ENCODE data around the gene AUNIP.

The AUNIP gene

DNA sequence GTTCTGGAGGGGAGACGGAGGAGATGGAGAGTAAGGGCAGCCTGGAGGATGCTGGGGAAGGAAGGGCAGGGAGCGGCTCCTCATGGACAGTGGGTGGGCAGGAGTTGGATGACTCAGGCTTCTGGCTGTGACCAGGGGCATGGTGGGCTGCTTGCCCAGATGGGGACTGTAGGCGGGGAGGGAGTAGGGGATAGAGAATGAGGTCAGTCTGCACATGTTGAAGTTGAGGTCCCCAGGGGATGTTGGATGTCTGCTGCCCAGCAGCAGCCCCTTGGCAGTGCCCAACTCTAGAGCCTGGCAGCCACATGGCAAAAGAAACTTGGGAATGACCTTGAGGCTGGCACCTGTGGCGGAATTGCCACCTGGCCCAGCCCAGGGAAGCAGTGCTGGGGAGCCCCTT lies 52.8 kb downstream of the AUNIP start:
- DNase-seq: peak; percentile 50

DNA sequence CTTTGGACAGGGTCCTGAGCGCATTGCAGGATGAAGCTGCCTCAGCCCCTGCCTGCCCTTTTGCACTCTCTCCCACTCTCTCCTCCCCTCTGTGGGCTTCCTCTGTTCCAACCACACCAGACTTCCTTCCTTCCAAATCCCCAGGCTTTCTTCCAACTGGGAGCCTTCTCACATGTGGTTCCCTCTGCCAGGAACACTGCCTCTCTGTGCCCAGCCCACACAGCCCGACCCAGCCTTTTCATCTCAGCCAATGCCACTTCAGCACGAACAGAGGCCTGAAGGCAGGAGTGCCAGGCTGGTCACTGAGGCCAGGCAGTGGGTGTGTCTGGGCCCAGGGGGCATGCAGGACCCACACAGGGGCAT lies 53.4 kb downstream of the AUNIP start:
- peak; percentile 33 for DNase-seq

DNA sequence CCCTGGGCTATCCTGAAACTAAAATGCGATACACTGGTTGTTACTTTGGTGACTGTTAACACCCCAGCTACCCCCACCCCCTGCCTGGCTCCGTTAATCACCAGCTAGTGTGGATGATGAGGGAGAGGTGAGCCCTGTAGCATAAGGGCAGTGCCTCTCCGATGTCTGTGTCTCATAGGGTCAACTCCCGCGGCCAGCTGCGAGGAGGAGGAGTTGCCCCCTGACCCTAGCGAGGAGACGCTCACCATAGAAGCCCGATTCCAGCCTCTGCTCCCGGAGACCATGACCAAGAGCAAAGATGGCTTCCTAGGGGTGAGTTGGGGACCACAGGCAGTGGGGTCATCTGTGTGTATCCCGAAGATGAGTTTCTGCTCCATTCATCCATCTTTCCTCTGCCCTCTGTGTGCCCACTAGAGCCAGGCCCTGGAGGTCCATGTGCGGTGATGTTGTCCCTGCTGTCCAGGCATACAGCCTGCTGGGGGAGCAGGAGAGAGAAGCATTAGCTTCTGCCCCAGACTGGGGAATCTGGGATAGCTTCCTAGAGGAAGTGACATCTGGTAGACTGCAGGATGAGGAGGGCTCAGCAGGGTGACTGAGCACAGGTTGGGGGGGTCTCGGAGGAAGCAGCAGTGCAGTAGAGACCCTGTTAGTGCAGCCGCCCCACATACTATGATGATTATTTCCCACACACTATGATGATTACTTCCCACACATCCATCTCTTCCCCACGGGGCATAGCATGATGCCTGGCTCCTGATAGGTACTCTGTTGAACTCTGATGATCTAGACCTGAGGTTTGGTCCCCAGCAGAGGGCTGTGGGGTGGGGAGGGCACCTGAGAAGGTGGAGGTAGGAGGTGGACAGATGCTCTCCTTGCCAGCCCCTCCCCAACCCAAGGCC lies 54.0 kb downstream of the AUNIP start:
- DNase-seq: no peak

DNA sequence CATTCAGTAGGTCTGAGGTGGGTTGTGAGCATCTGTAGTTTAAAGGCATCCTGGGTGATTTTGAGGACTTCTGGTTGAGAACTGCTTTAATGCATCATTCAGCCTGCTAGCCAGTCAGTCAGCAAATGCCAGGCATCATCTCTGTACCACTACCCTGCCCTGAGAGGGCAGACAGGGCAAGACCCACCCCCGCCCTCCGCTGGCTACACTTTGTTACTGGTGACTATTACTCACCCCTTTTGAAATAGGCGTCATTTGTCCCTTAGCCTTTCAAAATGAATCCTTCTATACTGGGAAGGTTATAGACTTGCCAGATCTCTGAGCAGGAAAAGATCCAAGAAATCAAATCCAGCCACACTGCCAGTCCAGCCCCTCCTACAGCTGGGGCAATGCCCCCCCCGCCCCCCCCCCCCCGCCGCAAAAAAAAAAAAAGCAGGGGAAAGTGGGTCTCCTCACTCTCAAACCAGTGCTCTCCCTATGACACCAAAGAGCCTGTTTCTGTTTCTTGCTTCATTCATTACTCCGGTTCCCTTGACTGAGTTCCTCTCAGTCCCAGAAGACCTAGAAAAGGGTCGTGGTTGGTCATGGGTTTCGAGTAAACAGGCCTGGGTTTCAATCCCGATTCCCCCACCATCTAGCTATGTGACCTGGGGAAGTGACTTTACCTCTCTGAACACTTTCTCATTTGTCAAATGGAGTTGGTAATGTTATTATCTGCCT lies 54.9 kb downstream of the AUNIP start:
- no peak for DNase-seq

DNA sequence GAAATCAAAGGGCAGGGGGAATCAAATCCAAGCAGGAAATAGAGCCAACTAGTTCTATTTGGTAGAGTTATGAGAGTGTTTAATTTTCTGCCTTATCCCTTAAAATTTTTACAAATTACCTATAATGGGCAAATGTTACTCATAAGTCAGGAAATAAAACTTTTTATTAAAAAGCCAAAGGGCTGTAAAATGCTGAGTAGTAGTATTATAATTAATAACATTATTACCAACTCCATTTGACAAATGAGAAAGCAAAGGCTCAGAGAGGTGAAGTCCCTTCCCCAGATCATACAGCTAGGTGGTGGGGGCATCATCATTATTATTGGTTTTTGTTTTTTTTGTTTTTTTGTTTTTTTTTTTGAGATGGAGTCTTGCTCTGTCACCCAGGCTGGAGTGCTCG lies 55.9 kb downstream of the AUNIP start:
- DNase-seq: no peak

DNA sequence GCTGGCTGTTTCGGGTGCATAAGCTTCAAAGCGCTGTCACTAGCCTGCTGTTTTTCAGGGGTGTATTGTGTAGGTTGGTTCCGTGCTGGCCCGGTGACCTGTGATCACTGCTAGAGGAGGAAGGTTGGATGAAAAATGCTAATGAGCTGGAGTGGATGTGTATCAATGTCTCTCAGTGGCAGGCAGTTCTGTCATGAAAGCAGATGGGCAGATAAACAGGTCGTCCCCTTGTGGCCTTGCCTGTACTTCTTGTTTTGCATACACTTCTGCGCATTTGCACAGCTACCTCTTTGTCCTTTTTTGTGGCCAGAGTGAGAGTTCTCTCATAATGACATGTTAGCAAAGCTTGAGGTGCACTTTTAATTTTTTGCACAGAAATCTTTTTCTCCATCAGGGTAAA lies 56.3 kb downstream of the AUNIP start:
- DNase-seq: no peak

DNA sequence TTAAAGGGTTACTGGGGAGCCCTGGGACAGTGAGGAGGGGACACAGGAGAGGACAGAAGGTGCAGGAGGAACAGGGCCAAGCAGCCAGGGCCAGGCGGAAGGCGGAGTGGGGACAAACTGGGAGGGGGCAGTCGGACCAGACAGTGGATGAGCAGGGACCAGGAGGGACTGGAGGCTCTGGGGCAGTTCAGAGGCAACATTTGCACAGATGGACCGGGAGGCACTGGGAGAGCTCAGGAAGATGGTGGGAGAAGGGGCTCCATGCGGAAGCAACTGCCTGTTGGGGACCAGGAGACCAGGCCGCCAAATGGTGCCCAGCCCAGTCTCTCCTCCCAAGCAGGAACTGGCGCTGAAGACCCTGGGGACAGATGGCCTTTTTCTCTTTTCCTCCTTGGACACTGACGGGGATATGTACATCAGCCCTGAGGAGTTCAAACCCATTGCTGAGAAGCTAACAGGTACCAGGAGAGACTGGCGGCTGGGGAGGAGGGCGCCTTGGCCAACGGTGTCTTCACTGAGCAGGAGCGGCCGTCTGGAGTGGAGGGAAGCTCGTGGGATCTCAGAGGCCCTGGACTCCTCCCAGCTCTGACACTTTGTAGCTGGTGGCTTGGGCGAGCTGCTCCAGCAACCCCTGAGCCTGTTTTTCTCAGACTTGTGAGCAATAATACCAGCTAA lies 58.4 kb downstream of the AUNIP start:
- no peak for DNase-seq

DNA sequence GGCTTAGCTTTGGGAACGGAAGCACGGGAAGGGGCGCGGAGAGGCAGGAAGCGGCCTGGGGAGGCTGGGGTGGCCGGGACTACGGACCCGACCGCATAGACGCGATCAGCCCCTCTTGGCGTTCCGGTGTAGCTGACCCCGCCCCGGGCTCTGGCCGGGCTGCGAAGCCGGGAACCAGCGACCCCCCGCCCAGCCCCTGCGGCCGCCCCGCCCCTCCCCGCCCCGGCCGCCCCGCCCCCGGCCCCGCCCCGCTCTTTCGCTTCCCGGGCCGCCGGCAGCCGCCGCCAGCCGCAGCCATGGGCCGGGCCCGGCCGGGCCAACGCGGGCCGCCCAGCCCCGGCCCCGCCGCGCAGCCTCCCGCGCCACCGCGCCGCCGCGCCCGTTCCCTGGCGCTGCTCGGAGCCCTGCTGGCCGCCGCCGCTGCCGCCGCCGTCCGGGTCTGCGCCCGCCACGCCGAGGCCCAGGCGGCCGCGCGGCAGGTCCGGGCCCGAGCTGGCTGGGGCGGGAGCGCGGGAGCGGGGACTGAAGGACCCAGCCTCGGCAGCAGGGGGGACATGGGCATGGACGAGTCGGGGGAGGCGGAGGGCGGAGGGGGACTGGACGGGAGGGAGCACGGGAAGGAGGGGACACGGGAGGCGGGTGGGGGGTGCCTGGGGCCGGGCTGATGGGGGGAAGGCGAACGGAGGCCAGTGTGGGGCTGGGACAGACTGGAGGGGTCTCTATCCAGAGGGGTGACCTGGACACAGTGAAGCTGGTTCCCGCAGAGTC lies 59.1 kb downstream of the AUNIP start, which contains the start of gene SELENON:
TSS of gene SELENON (plus strand) at position 259 of the 768 bp plus-strand sequence. CDS start at position 297, 38 bp downstream.
- DNase-seq: peak; percentile 46

DNA sequence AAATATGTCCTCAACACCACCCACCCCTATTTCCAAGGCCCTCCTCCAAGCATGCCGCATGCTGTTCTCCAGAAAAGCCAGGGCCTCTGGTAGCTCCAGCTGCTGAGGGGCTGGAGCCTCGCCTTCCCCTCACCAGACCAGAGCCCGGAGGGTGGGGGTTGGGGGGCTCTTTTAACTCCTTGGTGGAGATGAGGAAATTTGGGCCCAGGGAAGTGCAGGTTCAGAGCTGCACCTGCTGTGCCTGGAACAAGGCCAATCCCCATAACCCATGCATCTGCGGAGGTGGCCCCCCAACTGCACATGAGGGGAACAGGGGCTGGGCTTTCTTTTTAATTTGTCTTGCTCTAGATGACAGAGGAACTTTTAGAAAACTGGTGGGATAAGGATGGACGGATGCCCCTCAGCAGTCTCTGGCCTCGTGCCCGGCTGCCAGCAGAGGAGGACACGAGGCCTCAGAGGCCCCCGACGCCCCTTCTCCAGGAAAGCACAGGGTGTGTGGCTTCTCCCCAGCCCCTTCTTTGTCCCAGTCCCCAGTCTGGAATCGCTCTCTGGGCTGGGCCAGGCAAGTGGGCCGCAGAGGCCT lies 59.8 kb downstream of the AUNIP start:
- DNase-seq: no peak

DNA sequence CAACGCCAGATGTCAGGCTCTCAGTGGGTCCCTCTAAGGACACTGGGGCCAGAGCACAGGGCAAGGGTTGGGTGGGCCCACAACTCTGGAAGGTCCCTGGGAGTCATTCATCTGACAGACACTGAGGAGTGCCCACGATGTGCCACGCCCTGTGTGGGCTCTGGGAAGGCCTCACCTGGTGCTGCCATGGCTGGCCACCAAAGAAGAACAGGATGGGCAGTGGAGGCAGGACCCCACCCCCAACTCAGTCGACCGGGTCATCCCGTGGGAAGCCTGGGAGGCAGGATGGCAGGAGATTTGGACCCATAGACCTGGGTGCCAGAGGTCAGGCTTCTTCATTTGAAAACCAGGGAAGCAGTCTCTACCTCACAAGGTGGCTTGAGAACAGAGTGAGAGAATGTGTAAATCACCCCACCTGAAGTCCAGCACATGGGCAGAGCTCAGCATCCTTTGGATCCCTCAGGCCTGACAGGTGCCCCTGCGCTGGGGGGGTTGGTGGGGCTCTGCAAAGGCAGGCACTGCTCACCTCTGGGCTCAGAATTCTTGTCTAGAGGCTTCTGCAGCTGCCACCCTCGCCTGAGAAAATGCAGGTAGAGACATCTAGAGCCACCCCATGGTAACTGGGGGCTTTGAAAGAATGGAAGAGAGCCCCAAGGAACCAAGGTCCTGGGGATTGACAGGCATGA lies 60.4 kb downstream of the AUNIP start:
- DNase-seq: no peak

DNA sequence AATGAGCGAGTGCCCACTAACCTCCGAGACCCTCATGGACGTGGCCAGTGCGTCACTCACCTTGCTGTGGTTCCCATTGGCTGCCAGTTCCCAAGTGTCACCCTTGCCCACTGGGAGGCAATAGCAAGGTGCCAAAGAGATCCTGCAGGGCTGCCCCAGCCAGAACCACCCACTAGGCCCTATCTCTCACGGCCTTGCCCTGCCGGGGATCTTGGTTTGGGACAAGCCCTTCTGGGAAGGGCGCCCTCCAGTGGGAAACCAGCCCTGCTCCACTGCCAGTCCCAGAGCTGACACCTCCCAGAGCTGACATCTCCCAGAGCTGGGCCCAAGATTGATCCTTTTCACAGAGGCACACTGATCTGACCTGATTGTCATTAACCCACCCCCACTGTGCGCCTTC lies 61.3 kb downstream of the AUNIP start:
- peak; percentile 29 for DNase-seq

DNA sequence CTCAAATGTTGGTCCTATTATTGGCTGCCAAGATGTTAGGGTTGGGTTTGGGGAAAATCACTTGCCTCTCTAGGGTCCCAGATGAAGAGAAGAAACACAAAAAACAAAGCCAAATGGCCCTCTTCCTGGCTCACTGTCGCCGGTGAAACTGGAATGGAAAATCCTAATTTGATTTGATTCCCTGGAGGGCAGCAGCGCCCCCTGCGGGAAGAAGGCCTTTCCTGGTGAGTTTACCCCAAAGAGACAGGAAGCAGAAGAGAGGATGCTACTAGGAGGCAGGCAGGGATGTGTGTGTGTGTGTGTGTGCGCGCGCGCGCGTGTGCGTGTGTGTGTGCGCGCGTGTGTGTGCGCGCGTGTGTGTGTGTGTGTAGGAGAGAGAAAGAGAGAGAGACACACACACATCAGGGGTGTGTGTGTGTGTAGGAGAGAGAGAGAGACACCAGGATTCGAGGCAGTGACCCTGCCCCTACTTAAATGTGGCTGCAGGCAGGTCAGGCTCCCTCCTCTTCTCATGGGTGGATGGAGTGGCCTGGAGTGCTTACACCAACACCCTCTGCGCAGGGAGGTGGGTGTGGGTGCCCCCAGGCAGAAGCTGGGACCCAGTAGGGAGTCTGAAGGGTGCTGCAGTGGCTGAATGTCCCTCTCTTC lies 62.3 kb downstream of the AUNIP start:
- peak; percentile 76 for DNase-seq

DNA sequence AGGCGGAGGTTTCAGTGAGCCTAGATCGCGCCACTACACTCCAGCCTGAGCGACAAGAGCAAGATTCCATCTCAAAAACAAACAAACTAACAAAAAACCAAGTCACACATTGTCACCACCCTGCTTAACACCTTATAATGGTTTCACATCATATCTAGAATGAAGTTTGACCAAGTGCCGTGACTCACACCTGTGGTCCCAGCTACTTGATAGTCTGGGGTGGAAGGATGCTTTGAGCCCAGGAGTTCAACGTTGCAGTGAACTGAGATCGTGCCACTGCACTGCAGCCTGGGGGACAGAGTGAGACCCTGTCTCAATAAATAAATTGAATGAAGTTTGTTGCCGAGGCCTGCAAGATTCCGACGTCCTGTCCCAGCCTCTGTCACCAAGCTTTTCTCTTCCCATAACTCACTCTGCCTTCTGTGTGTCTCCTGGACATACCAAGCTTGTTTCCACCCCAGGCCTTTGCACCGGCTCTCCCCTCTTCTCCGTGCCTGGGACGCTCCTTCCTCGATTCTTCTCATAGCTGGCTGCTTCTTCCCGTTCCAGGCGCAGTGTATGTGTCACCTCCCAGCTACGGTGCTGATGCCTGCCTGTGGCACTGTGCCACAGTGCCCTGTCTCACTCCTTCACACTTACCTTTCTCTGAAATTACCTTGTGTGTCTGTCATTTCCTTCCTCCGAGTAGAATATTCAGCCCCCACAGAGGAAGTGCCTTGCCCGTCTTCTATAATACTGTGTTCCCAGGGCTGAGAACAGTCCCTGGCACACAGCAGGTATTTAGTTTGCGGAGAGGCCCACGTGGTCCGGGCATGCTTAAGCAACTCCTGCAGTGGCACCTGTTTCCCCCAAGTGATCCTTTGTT lies 63.1 kb downstream of the AUNIP start:
- DNase-seq: no peak

DNA sequence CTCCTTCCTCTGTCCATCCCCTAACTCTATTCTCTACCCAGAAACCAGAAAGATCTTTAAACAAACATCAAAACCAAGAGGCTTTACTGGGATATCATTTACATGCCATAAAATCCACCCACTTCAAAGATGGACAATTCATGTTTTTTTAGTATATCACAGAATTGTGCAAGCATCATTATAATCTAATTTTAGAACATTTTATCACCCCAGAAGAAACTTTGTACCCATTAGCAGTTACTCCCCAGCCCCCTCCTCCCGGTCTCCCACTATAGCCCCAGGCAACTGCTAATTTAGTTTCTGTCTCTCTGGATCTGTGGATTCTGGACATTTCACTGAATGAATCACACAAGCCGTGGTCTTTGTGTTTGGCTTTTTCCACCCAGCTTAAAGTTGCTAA lies 64.0 kb downstream of the AUNIP start:
- peak; percentile 27 for DNase-seq

DNA sequence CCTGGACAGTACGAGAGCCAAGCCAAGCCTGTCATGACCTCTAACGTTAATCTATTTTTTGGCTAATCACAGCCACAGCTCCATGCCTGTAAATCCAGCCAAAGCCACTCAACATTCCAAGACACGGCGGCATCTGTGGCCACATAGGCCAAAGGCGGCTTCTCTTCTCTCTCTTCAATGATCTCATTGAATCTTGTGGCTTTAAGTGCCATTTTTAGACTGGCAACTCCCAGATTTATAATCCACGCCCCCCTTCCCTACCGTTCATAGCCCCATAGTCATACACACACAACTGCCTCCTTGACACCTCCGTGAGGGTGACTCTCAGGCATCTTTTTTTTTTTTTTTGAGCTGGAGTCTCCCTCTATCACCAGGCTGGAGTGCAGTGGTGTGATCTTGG lies 64.9 kb downstream of the AUNIP start:
- no peak for DNase-seq

DNA sequence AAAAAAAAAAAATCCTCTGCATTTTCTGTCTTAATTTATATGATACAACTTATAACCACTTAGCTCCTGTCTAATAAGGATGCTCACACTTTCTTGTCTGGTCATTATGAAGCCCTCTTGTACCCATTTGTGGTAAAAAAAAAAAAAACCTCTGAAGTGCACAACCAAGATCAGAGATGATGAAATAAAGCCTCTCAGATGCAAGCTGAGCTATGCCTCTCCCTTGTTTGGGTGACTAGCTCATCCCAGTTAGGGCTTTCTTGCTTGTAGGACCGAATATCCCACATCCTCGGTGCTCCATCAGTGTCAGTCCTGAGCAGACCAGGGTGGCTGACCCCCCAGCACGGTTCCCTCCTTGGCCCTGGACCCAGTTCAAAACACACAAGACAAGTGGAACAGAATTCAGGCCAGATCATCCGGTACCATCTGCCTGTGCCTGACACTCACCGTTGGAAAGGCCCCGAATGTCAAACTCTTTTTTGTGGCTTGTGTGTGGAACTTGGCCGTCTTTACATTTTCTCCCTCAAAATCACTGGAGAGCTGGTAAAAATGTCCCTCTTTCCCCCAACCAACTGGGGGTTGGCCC lies 65.6 kb downstream of the AUNIP start:
- DNase-seq: no peak

DNA sequence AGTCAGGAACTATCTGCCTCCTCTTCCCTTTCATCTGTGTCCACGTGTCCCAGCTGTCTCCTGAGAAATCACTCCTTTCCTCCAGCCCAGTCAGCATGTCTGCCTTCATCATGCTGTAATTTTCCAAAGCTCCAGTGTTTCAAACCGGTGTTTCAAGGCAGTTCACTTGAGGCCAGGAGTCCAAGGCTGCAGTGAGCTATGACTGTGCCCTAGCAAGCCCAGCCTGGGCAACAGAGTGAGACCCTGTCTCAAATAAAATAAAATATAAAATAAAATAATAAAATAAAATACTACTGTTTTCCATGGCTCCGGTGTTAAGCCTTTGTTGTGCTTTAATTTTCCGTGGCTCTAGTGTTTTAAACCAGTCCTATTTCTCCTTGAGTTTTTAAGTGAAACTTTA lies 67.1 kb downstream of the AUNIP start:
- no peak for DNase-seq

DNA sequence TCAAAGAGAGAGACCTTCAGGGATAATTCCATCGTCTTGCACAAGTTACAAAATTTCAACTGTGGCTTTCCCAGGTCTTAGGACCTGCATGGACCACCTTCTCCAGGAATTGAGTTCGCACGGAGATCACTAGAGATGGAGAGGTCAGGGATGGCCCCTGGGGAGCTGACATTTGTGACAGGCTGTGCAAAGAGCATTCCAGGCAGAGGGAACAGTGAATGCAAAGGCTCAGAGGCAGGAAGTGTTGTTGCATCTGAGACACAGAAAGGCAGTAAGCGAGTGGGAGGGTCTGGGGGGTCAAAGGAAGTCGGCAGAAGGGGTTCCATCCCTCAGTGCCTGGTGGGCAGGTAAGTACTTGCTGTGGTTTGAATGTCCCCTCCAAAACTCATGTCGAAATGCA lies 68.8 kb downstream of the AUNIP start:
- no peak for DNase-seq

DNA sequence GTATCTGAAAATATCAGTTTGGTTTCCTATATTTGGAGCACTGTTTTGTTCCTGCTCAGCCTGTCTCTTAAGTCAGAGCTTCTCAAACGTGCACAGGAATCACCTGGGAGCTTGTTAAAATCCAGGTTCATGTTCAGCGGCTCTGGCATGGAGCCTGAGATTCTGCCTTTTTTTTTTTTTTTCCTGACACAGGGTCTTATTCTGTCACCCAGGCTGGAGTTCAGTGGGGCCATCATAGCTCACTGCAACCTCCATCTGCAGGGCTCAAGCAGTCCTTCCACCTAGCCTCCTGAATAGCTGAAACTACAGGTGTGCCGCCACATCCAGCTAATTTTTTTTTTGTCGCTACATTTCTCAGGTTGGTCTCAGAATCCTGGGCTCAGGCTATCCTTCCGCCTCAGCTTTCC lies 71.5 kb downstream of the AUNIP start:
- DNase-seq: no peak

Measured in fibroblast of upper back skin (primary cell).